CD4-positive, alpha-beta T cell treated with Interleukin-2 at 100 ng/mL for 4 hours (primary cell): ENCODE results near the gene FFAR3.

Experiments used
- DNase-seq: peaks from one replicate; pipeline ENCODE4 v3.0.0-alpha.2; 2020; ENCODE audit warnings: low spot score

The FFAR3 gene

GRCh38 chr19:35403116-35403760, 45.0 kb downstream of the FFAR3 start:
- no peak for DNase-seq

DNA sequence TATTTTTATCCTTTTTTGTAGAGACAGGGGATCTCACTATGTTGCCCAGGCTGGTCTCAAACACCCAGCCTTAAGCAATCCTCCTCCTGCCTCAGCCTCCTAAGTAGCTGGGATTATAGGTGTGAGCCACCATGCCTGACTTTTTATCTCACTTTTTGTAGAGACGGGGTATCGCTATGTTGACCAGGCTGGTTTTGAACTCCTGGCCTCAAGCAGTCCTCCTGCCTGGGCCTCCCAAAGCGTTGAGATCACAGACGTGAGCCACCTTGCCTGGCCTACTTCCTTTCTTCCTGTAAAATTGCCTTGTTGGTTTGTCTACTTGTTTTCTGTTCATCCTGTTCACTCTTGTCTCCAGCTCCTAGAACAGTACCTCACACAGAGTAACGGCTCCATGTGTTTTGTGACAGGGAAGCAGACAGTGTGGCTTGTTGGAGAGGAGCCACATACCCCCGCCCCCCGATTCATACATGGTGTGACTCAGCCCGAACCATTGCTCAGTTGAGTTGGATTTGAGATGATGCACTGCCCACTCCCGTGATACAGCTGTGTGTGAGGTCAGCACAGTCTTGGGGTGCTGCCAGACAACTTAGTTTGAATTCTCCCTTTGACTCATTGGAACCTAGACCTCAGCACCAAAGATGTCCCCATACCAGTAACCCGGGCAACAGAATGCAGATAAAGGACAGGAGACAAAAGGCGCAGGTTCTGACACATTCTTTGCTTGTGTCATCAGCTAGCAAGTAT, 46.8 kb downstream of the FFAR3 start:
- DNase-seq: peak; percentile 1

- no peak for DNase-seq
Observed at GRCh38 chr19:35407619-35408018, 49.4 kb downstream of the FFAR3 start.

DNA sequence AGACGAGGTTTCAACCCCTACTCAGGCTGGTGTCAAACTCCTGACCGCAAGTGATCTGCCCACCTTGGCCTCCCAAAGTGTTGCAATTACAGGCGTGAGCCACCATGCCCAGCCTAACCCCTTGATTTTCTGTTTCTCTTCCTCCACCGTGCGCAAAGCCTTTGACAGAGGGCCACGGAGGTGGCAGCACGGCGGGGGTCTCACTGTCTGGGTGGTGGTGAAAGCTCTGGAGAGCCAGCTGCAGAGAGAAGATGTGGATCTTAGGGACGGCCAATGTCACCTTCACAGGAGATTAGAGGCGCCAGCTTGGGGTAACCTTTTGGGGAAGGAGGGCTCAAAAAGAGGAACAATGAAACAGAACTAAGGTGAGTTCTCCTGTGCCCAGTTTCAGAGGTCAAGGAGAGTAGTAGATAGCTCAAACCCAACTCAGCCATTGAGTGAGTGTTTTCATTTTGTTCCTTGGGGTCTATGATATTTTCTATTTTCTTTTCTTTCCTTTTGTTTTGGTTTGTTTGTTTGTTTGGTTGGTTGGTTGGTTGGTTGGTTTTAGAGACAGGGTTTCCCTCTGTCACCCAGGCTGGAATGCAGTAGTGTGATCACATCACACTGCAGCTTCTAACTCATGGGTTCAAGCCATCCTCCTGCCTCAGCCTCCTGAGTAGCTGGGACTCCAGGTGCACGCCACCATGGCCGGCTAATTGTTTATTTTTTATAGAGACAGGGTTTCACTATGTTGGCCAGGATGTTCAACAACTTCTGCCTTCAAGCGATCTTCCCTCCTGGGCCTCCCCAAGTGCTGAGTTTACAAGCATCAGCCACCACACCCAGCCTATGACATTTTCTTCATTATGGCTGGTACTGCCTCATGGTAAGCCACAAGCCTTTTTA, 50.3 kb downstream of the FFAR3 start:
- no peak for DNase-seq

DNA sequence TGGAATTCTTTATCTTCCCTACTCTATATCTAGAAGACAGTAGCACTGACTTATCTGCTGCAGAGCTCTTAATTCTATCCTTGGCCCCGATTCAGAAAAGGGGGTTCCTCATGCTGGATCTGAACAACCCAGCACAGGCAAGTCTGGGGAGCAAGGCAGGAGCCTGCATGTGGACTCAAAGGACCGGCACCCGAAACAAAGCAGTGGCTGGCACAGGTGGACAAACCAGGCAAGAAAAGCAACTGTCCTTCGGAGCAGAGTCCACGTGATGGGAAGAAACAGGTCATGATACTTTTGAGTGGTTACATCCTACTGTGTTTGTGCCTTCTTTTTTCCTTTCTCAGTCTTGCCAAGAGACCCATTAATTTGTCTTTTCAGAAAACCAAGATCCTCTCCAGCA, 50.9 kb downstream of the FFAR3 start:
- DNase-seq: no peak
